WTC11 (cell line): ENCODE results near the gene SMCP. TPM values are rescaled to one million over a fixed set of nuclear protein-coding genes. Genes with fewer than 3 reads are reported as not detected.

Source experiments
- ATAC-seq: fragments of 200-7000 bp; cut with Tn5 transposase; 2 replicates; pipeline ENCODE4 v1.10.0; 2021; ENCODE audit warnings: mild to moderate bottlenecking, moderate library complexity
- CTCF ChIA-PET: fragments of 300-600 bp; sonication (Branson Sonifier 250); formaldehyde crosslinking; loops from one replicate; lab custom pipeline; 2021; ENCODE audit warnings: antibody characterized with exemption; lab: Charles Lee
- POLR2A ChIA-PET: fragments of 350-600 bp; sonication (Branson Sonifier 250); formaldehyde crosslinking; loops from one replicate; lab custom pipeline; 2021; ENCODE audit warnings: antibody characterized with exemption; lab: Charles Lee
- DNase-seq: peaks from one replicate; pipeline ENCODE4 v3.0.0; 2021; ENCODE audit warnings: low spot score
- H3K27ac Mint-ChIP-seq: 2 replicates; pipeline ENCODE4 v1.8.0; 2021; ENCODE audit warnings: mixed read lengths
- H3K27me3 Mint-ChIP-seq: 2 replicates; pipeline ENCODE4 v1.8.0; 2021; ENCODE audit warnings: low read depth, mild to moderate bottlenecking, moderate library complexity, mixed read lengths
- H3K36me3 Mint-ChIP-seq: 2 replicates; pipeline ENCODE4 v1.8.0; 2021; ENCODE audit warnings: mixed read lengths
- H3K4me1 Mint-ChIP-seq: 2 replicates; pipeline ENCODE4 v1.8.0; 2022; ENCODE audit warnings: mixed read lengths
- H3K4me3 Mint-ChIP-seq: 2 replicates; pipeline ENCODE4 v1.8.0; 2021; ENCODE audit warnings: mild to moderate bottlenecking, moderate library complexity, mixed read lengths
- H3K9me3 Mint-ChIP-seq: 2 replicates; pipeline ENCODE4 v1.8.0; 2021; ENCODE audit warnings: mixed read lengths
- ARID4B ChIP-seq: sonication (generic); formaldehyde crosslinking; IDR thresholded peaks from 2 replicates; pipeline ENCODE4 v1.8.0; 2023; ENCODE audit warnings: missing genetic modification reagents, mild to moderate bottlenecking, borderline replicate concordance
- GRHL2 ChIP-seq: fragments of 250-450 bp; sonication (Bioruptor Pico); IDR thresholded peaks from 2 replicates; pipeline ENCODE4 v1.8.0; 2022; ENCODE audit warnings: mild to moderate bottlenecking, moderate library complexity; ENCODE audit not compliant: insufficient replicate concordance, severe bottlenecking
- IRF2 ChIP-seq: sonication (generic); formaldehyde crosslinking; IDR thresholded peaks from 2 replicates; pipeline ENCODE4 v1.8.0; 2022; ENCODE audit warnings: low read depth, missing genetic modification reagents, borderline replicate concordance
- NFATC4 ChIP-seq: fragments of 250-450 bp; sonication (Bioruptor Pico); IDR thresholded peaks from 2 replicates; pipeline ENCODE4 v1.9.0; 2021; ENCODE audit warnings: mild to moderate bottlenecking
- TP53 ChIP-seq: sonication (generic); formaldehyde crosslinking; IDR thresholded peaks from 2 replicates; pipeline ENCODE4 v1.8.1; 2023; ENCODE audit warnings: mild to moderate bottlenecking, missing genetic modification reagents
- ZNF281 ChIP-seq: sonication (generic); formaldehyde crosslinking; IDR thresholded peaks from 2 replicates; pipeline ENCODE4 v1.8.0; 2023; ENCODE audit warnings: mild to moderate bottlenecking, missing genetic modification reagents
- ZNF425 ChIP-seq: fragments of 250-450 bp; sonication (Bioruptor Pico); conservative IDR thresholded peaks from 2 replicates; pipeline ENCODE4 v1.9.0; 2021; ENCODE audit warnings: mild to moderate bottlenecking
- total RNA-seq: library from RNA; stranded (reverse); gene quantifications from 3 replicates; pipeline ENCODE4 v1.2.3, GENCODE V29; 2021

The SMCP gene
- total RNA-seq, 1 experiment from 2014 or later: not detected

DNA sequence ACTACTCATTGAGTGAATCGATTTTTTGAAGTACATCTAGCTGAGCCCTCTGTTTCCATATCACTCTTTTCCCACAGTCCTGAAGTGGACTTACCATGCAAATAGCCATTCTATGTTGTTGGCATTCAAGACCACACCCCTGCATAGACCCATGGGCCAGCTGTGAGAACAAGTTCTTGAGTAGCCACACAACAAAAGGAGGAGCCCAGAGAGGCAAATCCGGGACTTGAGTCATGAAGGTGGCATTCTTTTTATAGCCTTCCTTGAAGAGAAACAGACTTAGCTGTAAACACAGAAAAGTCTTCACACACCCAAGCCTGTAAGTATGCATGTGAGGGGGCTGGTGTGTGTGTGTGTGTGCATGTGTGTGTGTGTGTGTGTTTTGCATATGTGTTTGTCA, 55.1 kb downstream of the SMCP start:
- DNase-seq (no peak), ATAC-seq (no peak)
- H3K9me3 Mint-ChIP-seq: peaks cover 23% of the 10 kb centered on the region
- POLR2A ChIA-PET: no interaction called here
- TF ChIP-seq IRF2 (no peak), NFATC4 (CRISPR knock-in tag) (no peak), ARID4B (CRISPR knock-in tag) (no peak), GRHL2 (CRISPR knock-in tag) (no peak), ZNF425 (CRISPR knock-in tag) (no peak), ZNF281 (CRISPR knock-in tag) (no peak), TP53 (CRISPR knock-in tag) (no peak)
- no peaks in the 10 kb centered on the region for H3K4me1 Mint-ChIP-seq
- H3K4me3 Mint-ChIP-seq: no peak overlapping the region
- peaks cover 7% of the 10 kb centered on the region for H3K36me3 Mint-ChIP-seq
- no peak overlapping the region for H3K27ac Mint-ChIP-seq
- no peaks in the 10 kb centered on the region for H3K27me3 Mint-ChIP-seq
- CTCF ChIA-PET: no interaction called here

Other genes with a start within 250 kb of the SMCP start
- not detected in 3 replicates for gene LCE2D, start 214.9 kb upstream of the SMCP start, total RNA-seq
- gene LCE2C, start 203.0 kb upstream of the SMCP start, total RNA-seq: not detected in 3 replicates
- not detected in 3 replicates for gene LCE2B, start 192.2 kb upstream of the SMCP start, total RNA-seq
- gene LCE2A, start 180.0 kb upstream of the SMCP start, total RNA-seq: not detected in 3 replicates
- not detected in 3 replicates for gene LCE4A, start 170.2 kb upstream of the SMCP start, total RNA-seq
- gene KPRP, start 120.3 kb upstream of the SMCP start, total RNA-seq: not detected in 3 replicates
- not detected in 3 replicates for gene LCE1F, start 103.2 kb upstream of the SMCP start, total RNA-seq
- not detected in 3 replicates for gene LCE1E, start 92.1 kb upstream of the SMCP start, total RNA-seq
- not detected in 3 replicates for gene LCE1D, start 81.6 kb upstream of the SMCP start, total RNA-seq
- gene LCE1C, start 71.7 kb upstream of the SMCP start, total RNA-seq: not detected in 3 replicates
- gene LCE1B, start 66.4 kb upstream of the SMCP start, total RNA-seq: not detected in 3 replicates
- not detected in 3 replicates for gene LCE1A, start 50.8 kb upstream of the SMCP start, total RNA-seq
- gene LCE6A, start 35.5 kb upstream of the SMCP start, total RNA-seq: not detected in 3 replicates
- gene LCE7A, start 18.3 kb upstream of the SMCP start, total RNA-seq: not detected in 3 replicates
- gene IVL, start 30.2 kb downstream of the SMCP start, total RNA-seq: not detected in 3 replicates
- not detected in 3 replicates for gene SPRR5, start 68.9 kb downstream of the SMCP start, total RNA-seq
- gene SPRR4, start 92.3 kb downstream of the SMCP start, total RNA-seq: not detected in 3 replicates
- gene SPRR1A, start 105.8 kb downstream of the SMCP start, total RNA-seq: not detected in 3 replicates
- not detected in 3 replicates for gene SPRR3, start 123.4 kb downstream of the SMCP start, total RNA-seq
- not detected in 3 replicates for gene SPRR1B, start 152.9 kb downstream of the SMCP start, total RNA-seq
- gene SPRR2D, start 162.8 kb downstream of the SMCP start, total RNA-seq: not detected in 3 replicates
- not detected in 3 replicates for gene SPRR2A, start 179.2 kb downstream of the SMCP start, total RNA-seq
- not detected in 3 replicates for gene SPRR2B, start 193.3 kb downstream of the SMCP start, total RNA-seq
- not detected in 3 replicates for gene SPRR2E, start 216.2 kb downstream of the SMCP start, total RNA-seq
- gene SPRR2F, start 235.2 kb downstream of the SMCP start, total RNA-seq: not detected in 3 replicates